Heart left ventricle (tissue), 16 donors: ENCODE results near the gene TPPP3. TPM values are rescaled to one million over a fixed set of nuclear protein-coding genes. Genes with fewer than 3 reads are reported as not detected.
"Not testable (repeated sequence)": the region's sequence is repeated elsewhere in the genome, so short reads cannot be mapped to it uniquely, and the experiment has no call there.

Experiments
- ATAC-seq, 4 donors: fragments of 200-7000 bp; cut with Tn5 transposase; one replicate each; pipeline ENCODE4 v1.9.1; 2020 to 2022; ENCODE audit warnings: moderate library complexity in 4 of 4, mild to moderate bottlenecking in 3 of 4, moderate number of reproducible peaks in 1 of 4
- DNase-seq, 5 donors: peaks; one replicate each; pipeline ENCODE4 v3.0.0-alpha.2; 2020
- H3K27ac ChIP-seq, 12 donors: fragments of 200-600 bp; sonication (generic) in 4 of 12; one replicate each; pipeline versions ENCODE4 v1.5.0 to v1.8.0; 2016 to 2022; ENCODE audit warnings: mild to moderate bottlenecking in 2 of 12
- H3K27me3 ChIP-seq, 9 donors: fragments of 200-600 bp; sonication (generic) in 2 of 9; one replicate each; pipeline versions ENCODE4 v1.5.1 to v1.8.0; 2016 to 2022; ENCODE audit warnings: mild to moderate bottlenecking in 3 of 9
- H3K36me3 ChIP-seq, 9 donors: fragments of 200-600 bp; sonication (generic) in 2 of 9; one replicate each; pipeline versions ENCODE4 v1.5.0 to v1.8.0; 2018 to 2022; ENCODE audit warnings: mild to moderate bottlenecking in 2 of 9
- H3K4me1 ChIP-seq, 12 donors: fragments of 200-600 bp; sonication (generic) in 4 of 12; one replicate each; pipeline versions ENCODE4 v1.5.0 to v1.8.0; 2016 to 2022; ENCODE audit warnings: mild to moderate bottlenecking in 3 of 12
- H3K4me3 ChIP-seq, 12 donors: fragments of 200-600 bp; sonication (generic) in 4 of 12; one replicate each; pipeline versions ENCODE4 v1.5.0 to v1.8.0; 2017 to 2022; ENCODE audit warnings: mild to moderate bottlenecking in 9 of 12, moderate library complexity in 4 of 12
- H3K9me3 ChIP-seq, 12 donors: fragments of 200-600 bp; sonication (generic) in 4 of 12; one replicate each; pipeline versions ENCODE4 v1.5.0 to v1.8.0; 2016 to 2022; ENCODE audit warnings: mild to moderate bottlenecking in 1 of 12
- POLR2A ChIP-seq, 2 donors: fragments of 450-650 bp; IDR thresholded peaks; one replicate each; pipeline ENCODE4 v1.6.1; 2017; ENCODE audit warnings: antibody characterized with exemption in 2 of 2, mild to moderate bottlenecking in 2 of 2, moderate library complexity in 2 of 2
- WGBS, 4 donors: extraction: QIAGEN DNeasy Blood & Tissue Kit in 2 of 4; methylation state at CpG; one replicate each; pipeline versions ENCODE4 v1.1.5 to v1.1.7; 2013 to 2018; 5-methylcytosine and 5-hydroxymethylcytosine counted together
- intact Hi-C, 10 donors: fragments of 100-400 bp; cut with DNase I; formaldehyde crosslinking; loops; one replicate each; pipeline versions ENCODE4 v1.11.1 to v1.14.2; 2022
- polyA plus RNA-seq, 2 donors: library from polyadenylated mRNA; stranded (reverse); fragments of 200-250 nt; gene quantifications; one replicate each; pipeline ENCODE4 v1.2.3, GENCODE V29; 2013
- total RNA-seq, 9 donors: library from RNA; depleted of rRNA in 2 of 9; stranded (reverse); fragments of >200 nt in 2 of 9; fragmentation: NEBNext Ultra II Directional in 3 of 9; extraction: Animal tissue kit (Norgen Biotek cat#: 25700) in 3 of 9; gene quantifications; one replicate each; pipeline versions ENCODE4 v1.1.0 to v1.2.4, GENCODE V29; 2016 to 2023
- TF ChIP-seq, protein P1 (sequence below), 12 donors: fragments of 200-600 bp; sonication (generic) in 4 of 12; IDR thresholded peaks; one replicate each; pipeline versions ENCODE4 v1.5.0 to v1.8.0; 2018 to 2022; ENCODE audit warnings: antibody characterized with exemption in 12 of 12, mild to moderate bottlenecking in 5 of 12
- donor health status: ischemic (EF 13 %, LVEDD 7.1; RV severe dilation, severe dysfunction).
- donor health status: healthy with polysubstance abuse.
- donor health status: DM: no; HTN: yes; CAD: no.
- donor health status: DM: no; HTN: no; CAD: no.
- donor health status: ischemic (EF 25% LVEDD 6.9; RV normal size, moderate dysfunction).
- donor health status: ischemic (EF 25% LVEDD 5.7; RV mildly dilated, moderate dysfunction).
- donor health status: healthy.
- donor health status: DM: yes; HTN: yes; CAD: no.
- donor health status: ischemic (EF 35%, LVEDD 5.7; RV mildly dilated, moderate dysfunction).
- donor health status: nonischemic (EF 11% LVEDD 7.7; RV severe dilation, severe dysfunction).
- donor health status: DM: yes; HTN: yes; CAD: no.
- donor health status: PGD.
- donor health status: ischemic (EF 29% LVEDD 5.4; RV normal size, mild dysfunction).
- donor health status: nonischemic (EF 23%, LVEDD 6.1; RV moderate dilation, normal function).

The TPPP3 gene
- total and polyA plus RNA-seq, 11 donors = 7.0 to 20.1 (median 10.3) TPM

DNA sequence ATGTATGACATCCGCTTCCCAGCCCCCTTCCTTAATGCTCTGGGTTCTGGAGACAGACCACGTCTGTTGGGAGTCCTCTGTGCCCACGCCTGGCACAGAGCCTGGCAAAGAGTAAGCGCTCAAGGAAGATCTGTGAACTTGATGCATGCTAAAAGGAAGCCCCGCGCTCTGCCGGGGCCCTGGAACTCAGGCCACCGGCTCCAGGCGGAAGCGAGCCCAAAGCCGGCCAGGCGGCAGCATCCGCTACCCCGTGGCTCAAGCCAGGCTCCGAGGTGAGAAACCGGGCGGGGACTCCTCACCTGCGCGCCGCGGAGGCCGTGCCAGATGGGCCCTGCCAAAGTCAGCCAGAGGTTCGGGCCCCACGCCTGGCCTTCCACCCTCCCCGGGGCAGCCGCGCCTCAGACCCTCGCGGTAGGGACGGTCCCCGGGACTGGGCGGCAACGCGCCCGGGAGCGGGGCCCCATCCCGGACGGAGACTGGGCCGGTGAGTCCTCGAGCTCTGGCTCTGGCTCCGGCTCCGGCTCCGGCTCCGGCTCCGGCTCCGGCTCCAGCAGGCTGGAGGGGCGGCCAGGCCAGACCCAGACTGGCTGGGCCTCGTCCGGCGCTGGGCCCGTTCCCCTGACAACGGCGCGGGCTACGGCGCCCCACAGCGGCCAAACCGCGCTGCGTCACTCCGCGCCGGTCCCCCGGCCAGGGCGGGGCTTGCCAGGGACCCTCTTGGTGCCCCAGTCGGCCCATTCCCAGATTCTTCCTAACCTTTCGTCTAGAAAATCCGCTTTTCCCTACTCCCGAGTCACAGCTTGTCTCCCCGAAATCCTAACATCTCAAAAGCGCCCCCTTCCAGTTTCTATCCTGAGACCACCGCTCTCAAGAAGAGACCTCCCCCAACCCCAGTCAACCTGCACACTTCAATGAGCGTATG, 22.8 kb upstream of the TPPP3 start, which contains the start of gene ZDHHC1:
Gene ZDHHC1 (minus strand): TSS at position 606 of the 922 bp plus-strand sequence. CDS start 8,702 bp downstream, outside the sequence.
- ATAC-seq (peak; percentile 79 to 98 (median 96)), DNase-seq (peak; percentile 72 to 88 (median 84))
- H3K27me3 ChIP-seq = no peaks in the 10 kb centered on the region
- H3K9me3 ChIP-seq = no peaks in the 10 kb centered on the region
- H3K4me1 ChIP-seq = peaks cover 0 to 28% (median 12%) of the 10 kb centered on the region in 12 donors
- intact Hi-C loops = loop anchor here in 2 of 10 donors (1.0 to 5.0 kb wide), 3 partner anchors 44 to 154 kb away; no protein-coding TSS in a partner anchor
- WGBS, 4 donors = 1 to 2% (median 1%) methylated on average over 37 to 73 of the region's 73 CpGs
- H3K4me3 ChIP-seq = peak within 1 kb of the TSS; percentile 44 to 96 (median 86)
- TF ChIP-seq, protein P1, sequence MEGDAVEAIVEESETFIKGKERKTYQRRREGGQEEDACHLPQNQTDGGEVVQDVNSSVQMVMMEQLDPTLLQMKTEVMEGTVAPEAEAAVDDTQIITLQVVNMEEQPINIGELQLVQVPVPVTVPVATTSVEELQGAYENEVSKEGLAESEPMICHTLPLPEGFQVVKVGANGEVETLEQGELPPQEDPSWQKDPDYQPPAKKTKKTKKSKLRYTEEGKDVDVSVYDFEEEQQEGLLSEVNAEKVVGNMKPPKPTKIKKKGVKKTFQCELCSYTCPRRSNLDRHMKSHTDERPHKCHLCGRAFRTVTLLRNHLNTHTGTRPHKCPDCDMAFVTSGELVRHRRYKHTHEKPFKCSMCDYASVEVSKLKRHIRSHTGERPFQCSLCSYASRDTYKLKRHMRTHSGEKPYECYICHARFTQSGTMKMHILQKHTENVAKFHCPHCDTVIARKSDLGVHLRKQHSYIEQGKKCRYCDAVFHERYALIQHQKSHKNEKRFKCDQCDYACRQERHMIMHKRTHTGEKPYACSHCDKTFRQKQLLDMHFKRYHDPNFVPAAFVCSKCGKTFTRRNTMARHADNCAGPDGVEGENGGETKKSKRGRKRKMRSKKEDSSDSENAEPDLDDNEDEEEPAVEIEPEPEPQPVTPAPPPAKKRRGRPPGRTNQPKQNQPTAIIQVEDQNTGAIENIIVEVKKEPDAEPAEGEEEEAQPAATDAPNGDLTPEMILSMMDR (IDR thresholded peaks at IDR 0.05) = peak; percentile 30 to 71 (median 56)
- TF ChIP-seq POLR2A (IDR thresholded peaks at IDR 0.05) = peak in 1 of 2 donors; percentile 68
- H3K27ac ChIP-seq = peak within 1 kb of the TSS; percentile 35 to 92 (median 82)
- no peaks in the 10 kb centered on the region for H3K36me3 ChIP-seq

DNA sequence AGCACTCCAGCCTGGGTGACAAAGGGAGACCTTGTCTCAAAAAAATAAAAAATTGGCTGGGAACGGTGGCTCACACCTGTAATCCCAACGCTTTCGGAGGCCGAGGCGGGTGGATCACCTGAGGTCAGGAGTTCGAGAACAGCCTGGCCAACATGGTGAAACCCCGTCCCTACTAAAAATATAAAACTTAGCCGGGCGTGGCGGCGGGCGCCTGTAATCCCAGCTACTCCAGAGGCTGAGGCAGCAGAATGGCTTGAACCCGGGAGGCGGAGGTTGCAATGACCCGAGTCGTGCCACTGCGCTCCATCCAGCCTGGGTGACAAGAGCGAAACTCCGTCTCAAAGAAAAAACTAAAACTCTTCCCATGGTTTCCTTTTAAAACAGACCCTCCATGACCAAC, 22.1 kb upstream of the TPPP3 start:
- Histone ChIP-seq H3K4me1 (peaks cover 0 to 28% (median 12%) of the 10 kb centered on the region in 12 donors), H3K27ac (peak overlapping the region in 9 of 12 donors; percentile 50 to 92 (median 84)), H3K4me3 (peak overlapping the region; percentile 44 to 96 (median 86))
- H3K9me3 ChIP-seq, ATAC-seq, H3K36me3 ChIP-seq, H3K27me3 ChIP-seq: not testable (repeated sequence)
- peak in 1 of 5 donors; percentile 19 for DNase-seq
- 89 to 94% (median 90%) methylated on average over 19 of the region's 19 CpGs for WGBS, 4 donors
- intact Hi-C loops = loop anchor here in 2 of 10 donors (5.0 kb wide), 2 partner anchors 43 to 153 kb away; no protein-coding TSS in a partner anchor

DNA sequence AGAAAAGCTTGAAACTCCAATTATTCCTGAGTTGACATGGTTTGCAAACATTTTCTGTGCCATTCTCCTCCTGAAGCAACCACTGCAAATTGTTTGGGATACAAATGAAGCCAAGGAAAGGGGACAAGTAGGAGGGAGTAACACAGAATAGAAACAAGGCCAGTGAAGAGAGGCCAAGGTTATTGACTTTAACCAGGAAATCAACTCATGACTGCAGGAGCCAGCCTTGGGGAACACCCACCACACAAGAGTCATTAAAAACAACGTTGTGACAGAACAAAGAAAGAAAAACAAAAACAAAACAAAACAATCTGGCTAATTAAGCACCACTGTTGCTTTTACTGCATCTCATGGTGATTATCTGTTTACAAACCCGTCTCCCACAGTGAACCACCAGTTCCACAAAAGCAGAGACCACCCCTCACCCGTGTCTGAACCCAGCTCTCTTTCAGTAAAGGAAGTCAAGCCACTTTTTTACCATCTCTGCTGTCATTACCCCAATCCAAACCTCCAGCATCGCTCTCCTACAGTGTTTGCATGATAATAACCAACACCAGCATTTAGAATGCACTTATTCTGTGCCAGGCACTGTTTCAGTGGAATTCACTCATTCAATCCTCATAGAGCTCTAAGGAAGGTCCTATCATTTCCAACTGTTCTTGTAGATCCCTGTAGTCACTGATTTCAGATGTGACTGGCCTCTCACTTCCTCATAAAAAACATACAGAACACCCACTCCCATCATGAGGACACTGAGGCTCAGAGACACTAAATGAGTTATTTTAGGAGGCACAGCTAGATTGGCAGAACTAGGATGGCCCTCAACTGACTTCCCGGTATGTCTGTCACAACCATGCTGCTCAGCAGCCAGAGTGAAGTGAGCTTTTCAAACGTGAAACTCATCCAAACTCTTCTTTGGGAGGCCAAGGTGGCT, 20.9 kb upstream of the TPPP3 start:
- ATAC-seq = no peak
- intact Hi-C loops = no loop called here
- TF ChIP-seq, protein P1 (IDR thresholded peaks at IDR 0.05) = no peak
- no peak for TF ChIP-seq POLR2A (IDR thresholded peaks at IDR 0.05)
- Histone ChIP-seq H3K9me3 (no peaks in the 10 kb centered on the region), H3K27ac (peak overlapping the region in 1 of 12 donors; percentile 28), H3K4me1 (peaks cover 0 to 28% (median 12%) of the 10 kb centered on the region in 12 donors), H3K4me3 (no peak overlapping the region), H3K27me3 (no peaks in the 10 kb centered on the region), H3K36me3 (no peaks in the 10 kb centered on the region)
- WGBS, 4 donors = 58 to 70% (median 63%) methylated on average over 6 of the region's 6 CpGs
- no peak for DNase-seq

DNA sequence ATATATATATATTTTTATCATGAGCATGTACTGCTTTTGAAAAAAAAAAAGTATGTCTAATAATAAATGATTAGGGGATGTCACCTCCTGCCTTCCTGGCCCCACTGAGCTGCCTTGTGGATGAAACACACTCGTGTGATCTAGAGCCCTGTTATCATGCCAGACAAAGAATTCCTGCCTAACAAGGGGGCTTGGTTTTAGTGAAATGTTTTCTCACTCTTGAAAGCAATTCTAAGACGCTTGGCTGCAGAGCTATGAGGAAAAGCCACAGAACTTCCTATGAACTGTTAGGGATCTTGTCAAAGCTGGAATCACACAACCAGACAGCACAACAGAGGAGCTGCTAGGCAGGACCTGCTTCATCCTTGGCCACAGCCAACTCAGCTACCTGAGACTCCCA, 19.0 kb upstream of the TPPP3 start:
- no peaks in the 10 kb centered on the region for H3K9me3 ChIP-seq
- ATAC-seq = no peak
- no peak for DNase-seq
- no peak overlapping the region for H3K4me3 ChIP-seq
- H3K27me3 ChIP-seq = no peaks in the 10 kb centered on the region
- 47 to 61% (median 54%) methylated on average over 2 of the region's 2 CpGs for WGBS, 4 donors
- no peaks in the 10 kb centered on the region for H3K36me3 ChIP-seq
- no peak for TF ChIP-seq POLR2A (IDR thresholded peaks at IDR 0.05)
- TF ChIP-seq, protein P1 (IDR thresholded peaks at IDR 0.05) = no peak
- H3K4me1 ChIP-seq = peaks cover 0 to 29% (median 15%) of the 10 kb centered on the region in 12 donors
- intact Hi-C loops = no loop called here
- H3K27ac ChIP-seq = no peak overlapping the region
